Measurements from ENCODE around the gene USP6NL. TPM values are rescaled to one million over a fixed set of nuclear protein-coding genes. Genes with fewer than 3 reads are reported as not detected.

Gene USP6NL
- total RNA-seq, 1 experiment from 2014 or later = 22.1 TPM

GRCh38 chr10:11600280-11600679, 11.2 kb downstream of the USP6NL start:
- TF ChIP-seq CTCF (conservative IDR thresholded peaks at IDR 0.05) (no peak), EZH2 (IDR thresholded peaks at IDR 0.05; ENCODE audit: low read depth) (no peak)
- intact Hi-C loops (cut with micrococcal nuclease; ENCODE audit: unreplicated experiment) = no loop called here
- Histone ChIP-seq H4K20me1 (ENCODE audit: insufficient read depth) (peaks cover 5% of the 10 kb centered on the region), H3F3A (ENCODE audit: insufficient read depth, low read depth) (peaks cover 13% of the 10 kb centered on the region; the same call in 1 of the 2 replicates), H3K4me2 (no peak overlapping the region), H3K79me2 (ENCODE audit: low read depth) (peaks cover 79% of the 10 kb centered on the region), H3K9me2 (ENCODE audit: insufficient read depth) (no peaks in the 10 kb centered on the region), H3K27me3 (ENCODE audit: insufficient read depth, low read depth) (no peaks in the 10 kb centered on the region), H3K9me3 (ENCODE audit: insufficient read depth, low read depth) (no peaks in the 10 kb centered on the region), H3K36me3 (ENCODE audit: low read depth) (no peaks in the 10 kb centered on the region), H3K27ac (no peak overlapping the region), H3K4me3 (no peak overlapping the region), H2AFZ (no peak overlapping the region), H3K4me1 (replicated peaks; ENCODE audit: insufficient read depth) (peaks cover 29% of the 10 kb centered on the region)
- no TSS peak for BruUV-seq (replicated peaks)
- no peak for DNase-seq
- ChIA-PET CTCF (no interaction called here), POLR2A (ENCODE audit: unreplicated experiment) (no interaction called here)

- Histone ChIP-seq H3K4me1 (replicated peaks; ENCODE audit: insufficient read depth) (peaks cover 24% of the 10 kb centered on the region), H3F3A (ENCODE audit: insufficient read depth, low read depth) (peaks cover 13% of the 10 kb centered on the region; the same call in 1 of the 2 replicates), H3K9me3 (ENCODE audit: insufficient read depth, low read depth) (no peaks in the 10 kb centered on the region), H3K4me2 (no peak overlapping the region), H3K27me3 (ENCODE audit: insufficient read depth, low read depth) (no peaks in the 10 kb centered on the region), H4K20me1 (ENCODE audit: insufficient read depth) (peaks cover 5% of the 10 kb centered on the region), H3K79me2 (ENCODE audit: low read depth) (peaks cover 76% of the 10 kb centered on the region), H3K27ac (no peak overlapping the region), H3K4me3 (no peak overlapping the region), H3K36me3 (ENCODE audit: low read depth) (no peaks in the 10 kb centered on the region), H2AFZ (no peak overlapping the region), H3K9me2 (ENCODE audit: insufficient read depth) (no peaks in the 10 kb centered on the region)
- TF ChIP-seq CTCF (conservative IDR thresholded peaks at IDR 0.05) = no peak
- TF ChIP-seq EZH2 (IDR thresholded peaks at IDR 0.05; ENCODE audit: low read depth) = no peak
- intact Hi-C loops (cut with micrococcal nuclease; ENCODE audit: unreplicated experiment) = no loop called here
- CTCF ChIA-PET = no interaction called here
- BruUV-seq (replicated peaks) = no TSS peak
- DNase-seq = no peak
- POLR2A ChIA-PET (ENCODE audit: unreplicated experiment) = no interaction called here
Measured at GRCh38 chr10:11598712-11599397, 12.6 kb downstream of the USP6NL start.

- Histone ChIP-seq H3F3A (ENCODE audit: insufficient read depth, low read depth) (peaks cover 2% of the 10 kb centered on the region; the same call in 1 of the 2 replicates), H2AFZ (no peak overlapping the region), H3K4me3 (no peak overlapping the region), H3K9me2 (ENCODE audit: insufficient read depth) (no peaks in the 10 kb centered on the region), H3K36me3 (ENCODE audit: low read depth) (no peaks in the 10 kb centered on the region), H3K9me3 (ENCODE audit: insufficient read depth, low read depth) (no peaks in the 10 kb centered on the region), H3K27me3 (ENCODE audit: insufficient read depth, low read depth) (no peaks in the 10 kb centered on the region), H3K4me1 (replicated peaks; ENCODE audit: insufficient read depth) (peaks cover 10% of the 10 kb centered on the region), H3K4me2 (no peak overlapping the region), H3K27ac (no peak overlapping the region), H3K79me2 (ENCODE audit: low read depth) (peaks cover 74% of the 10 kb centered on the region), H4K20me1 (ENCODE audit: insufficient read depth) (peaks cover 2% of the 10 kb centered on the region)
- TF ChIP-seq CTCF (conservative IDR thresholded peaks at IDR 0.05) (no peak), EZH2 (IDR thresholded peaks at IDR 0.05; ENCODE audit: low read depth) (no peak)
- ChIA-PET CTCF (no interaction called here), POLR2A (ENCODE audit: unreplicated experiment) (no interaction called here)
- BruUV-seq (replicated peaks) = no TSS peak
- no peak for DNase-seq
- intact Hi-C loops (cut with micrococcal nuclease; ENCODE audit: unreplicated experiment) = no loop called here
Measured at GRCh38 chr10:11597470-11597869, 14.0 kb downstream of the USP6NL start.
